IMR-90 (cell line): ENCODE data around the gene PNKD.

ENCODE experiments used
- BHLHE40 ChIP-seq: fragments of 150-350 bp; IDR thresholded peaks from 2 replicates; pipeline ENCODE4 v1.6.1; 2016; ENCODE audit warnings: mild to moderate bottlenecking, low read depth, low read length
- CEBPB ChIP-seq: IDR thresholded peaks from 2 replicates; pipeline ENCODE4 v1.6.1; 2012; ENCODE audit warnings: low read depth, low read length, improper control_type of control experiment
- MAFK ChIP-seq: IDR thresholded peaks from 2 replicates; pipeline ENCODE4 v1.6.1; 2012; ENCODE audit warnings: low read depth, low read length, improper control_type of control experiment
- POLR2A ChIP-seq: IDR thresholded peaks from 2 replicates; pipeline ENCODE4 v1.6.1; 2012; ENCODE audit warnings: mild to moderate bottlenecking, low read depth, low read length
- RAD21 ChIP-seq: IDR thresholded peaks from 2 replicates; pipeline ENCODE4 v1.6.1; 2012; ENCODE audit warnings: low read length, improper control_type of control experiment
- TF ChIP-seq, protein P1 (sequence below): conservative IDR thresholded peaks from 2 replicates; pipeline ENCODE4 v1.5.1; 2012; ENCODE audit warnings: mild to moderate bottlenecking, low read depth, low read length, improper control_type of control experiment
- TF ChIP-seq, protein P2 (sequence below): fragments of 150-350 bp; IDR thresholded peaks from 2 replicates; pipeline ENCODE4 v1.6.1; 2017; ENCODE audit warnings: mild to moderate bottlenecking, antibody characterized with exemption, low read length, low read depth

GRCh38 chr2:218326315-218326714, 56.0 kb downstream of the PNKD start:
- TF ChIP-seq POLR2A (no peak), RAD21 (no peak), MAFK (no peak), CEBPB (no peak), BHLHE40 (no peak)
- TF ChIP-seq, protein P1, sequence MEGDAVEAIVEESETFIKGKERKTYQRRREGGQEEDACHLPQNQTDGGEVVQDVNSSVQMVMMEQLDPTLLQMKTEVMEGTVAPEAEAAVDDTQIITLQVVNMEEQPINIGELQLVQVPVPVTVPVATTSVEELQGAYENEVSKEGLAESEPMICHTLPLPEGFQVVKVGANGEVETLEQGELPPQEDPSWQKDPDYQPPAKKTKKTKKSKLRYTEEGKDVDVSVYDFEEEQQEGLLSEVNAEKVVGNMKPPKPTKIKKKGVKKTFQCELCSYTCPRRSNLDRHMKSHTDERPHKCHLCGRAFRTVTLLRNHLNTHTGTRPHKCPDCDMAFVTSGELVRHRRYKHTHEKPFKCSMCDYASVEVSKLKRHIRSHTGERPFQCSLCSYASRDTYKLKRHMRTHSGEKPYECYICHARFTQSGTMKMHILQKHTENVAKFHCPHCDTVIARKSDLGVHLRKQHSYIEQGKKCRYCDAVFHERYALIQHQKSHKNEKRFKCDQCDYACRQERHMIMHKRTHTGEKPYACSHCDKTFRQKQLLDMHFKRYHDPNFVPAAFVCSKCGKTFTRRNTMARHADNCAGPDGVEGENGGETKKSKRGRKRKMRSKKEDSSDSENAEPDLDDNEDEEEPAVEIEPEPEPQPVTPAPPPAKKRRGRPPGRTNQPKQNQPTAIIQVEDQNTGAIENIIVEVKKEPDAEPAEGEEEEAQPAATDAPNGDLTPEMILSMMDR = no peak
- TF ChIP-seq, protein P2, sequence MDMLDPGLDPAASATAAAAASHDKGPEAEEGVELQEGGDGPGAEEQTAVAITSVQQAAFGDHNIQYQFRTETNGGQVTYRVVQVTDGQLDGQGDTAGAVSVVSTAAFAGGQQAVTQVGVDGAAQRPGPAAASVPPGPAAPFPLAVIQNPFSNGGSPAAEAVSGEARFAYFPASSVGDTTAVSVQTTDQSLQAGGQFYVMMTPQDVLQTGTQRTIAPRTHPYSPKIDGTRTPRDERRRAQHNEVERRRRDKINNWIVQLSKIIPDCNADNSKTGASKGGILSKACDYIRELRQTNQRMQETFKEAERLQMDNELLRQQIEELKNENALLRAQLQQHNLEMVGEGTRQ = no peak
